A549 (cell line): ENCODE data around the gene ROPN1L.

Source experiments
- CTCF ChIP-seq: fragments of >200 bp; sonication (Bioruptor Twin); formaldehyde crosslinking; IDR thresholded peaks from 3 replicates; pipeline ENCODE4 v1.5.1; 2016
- HDAC2 ChIP-seq: fragments of 200-600 bp; sonication (generic); IDR thresholded peaks from 2 replicates; pipeline ENCODE4 v1.6.1; 2016
- RNF2 ChIP-seq: fragments of 200-600 bp; sonication (generic); IDR thresholded peaks from 2 replicates; pipeline ENCODE4 v1.6.1; 2016; ENCODE audit warnings: low read depth, mild to moderate bottlenecking, antibody characterized with exemption, moderate library complexity, borderline replicate concordance
- TF ChIP-seq, protein P1 (sequence below): IDR thresholded peaks from 2 replicates; pipeline ENCODE4 v1.6.1; 2012
- TF ChIP-seq, protein P2 (sequence below): fragments of 450-650 bp; IDR thresholded peaks from 2 replicates; pipeline ENCODE4 v1.6.1; 2014; ENCODE audit warnings: antibody characterized with exemption

DNA sequence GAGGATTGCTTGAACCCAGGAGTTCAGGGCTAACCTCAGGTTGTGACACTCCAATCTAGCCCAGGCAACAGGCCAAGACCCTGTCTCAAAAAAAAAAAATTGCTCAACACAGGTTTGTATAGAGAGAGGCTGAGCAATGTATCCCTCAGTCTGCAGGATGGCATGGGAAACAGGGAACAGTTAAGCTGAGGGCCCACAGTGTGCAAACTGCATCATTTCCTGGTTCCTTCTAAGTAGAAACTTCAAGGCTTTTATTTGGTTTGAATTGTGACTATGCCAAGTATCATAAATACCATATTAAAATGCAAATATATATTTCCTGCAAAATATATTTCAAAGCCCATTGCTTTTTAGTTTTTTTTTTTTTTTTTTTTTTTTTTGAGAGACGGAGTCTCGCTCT is 13.7 kb upstream of the ROPN1L start:
- TF ChIP-seq CTCF = no peak
- TF ChIP-seq, protein P1, sequence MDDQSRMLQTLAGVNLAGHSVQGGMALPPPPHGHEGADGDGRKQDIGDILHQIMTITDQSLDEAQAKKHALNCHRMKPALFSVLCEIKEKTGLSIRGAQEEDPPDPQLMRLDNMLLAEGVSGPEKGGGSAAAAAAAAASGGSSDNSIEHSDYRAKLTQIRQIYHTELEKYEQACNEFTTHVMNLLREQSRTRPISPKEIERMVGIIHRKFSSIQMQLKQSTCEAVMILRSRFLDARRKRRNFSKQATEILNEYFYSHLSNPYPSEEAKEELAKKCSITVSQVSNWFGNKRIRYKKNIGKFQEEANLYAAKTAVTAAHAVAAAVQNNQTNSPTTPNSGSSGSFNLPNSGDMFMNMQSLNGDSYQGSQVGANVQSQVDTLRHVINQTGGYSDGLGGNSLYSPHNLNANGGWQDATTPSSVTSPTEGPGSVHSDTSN = no peak
- TF ChIP-seq, protein P2, sequence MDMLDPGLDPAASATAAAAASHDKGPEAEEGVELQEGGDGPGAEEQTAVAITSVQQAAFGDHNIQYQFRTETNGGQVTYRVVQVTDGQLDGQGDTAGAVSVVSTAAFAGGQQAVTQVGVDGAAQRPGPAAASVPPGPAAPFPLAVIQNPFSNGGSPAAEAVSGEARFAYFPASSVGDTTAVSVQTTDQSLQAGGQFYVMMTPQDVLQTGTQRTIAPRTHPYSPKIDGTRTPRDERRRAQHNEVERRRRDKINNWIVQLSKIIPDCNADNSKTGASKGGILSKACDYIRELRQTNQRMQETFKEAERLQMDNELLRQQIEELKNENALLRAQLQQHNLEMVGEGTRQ = no peak
- no peak for TF ChIP-seq HDAC2
- TF ChIP-seq RNF2 = no peak
